Duodenal mucosa (tissue), 2 donors: ENCODE measurements around the gene PLXNA4.

ENCODE experiments used
- H3K27ac ChIP-seq: one replicate; pipeline ENCODE4 v1.7.0; 2013; ENCODE audit warnings: low read depth, low read length
- H3K27me3 ChIP-seq, 2 donors: one replicate each; pipeline ENCODE4 v1.7.0; 2013; ENCODE audit warnings: low read length in 2 of 2, control low read depth in 1 of 2; ENCODE audit not compliant: insufficient read depth in 2 of 2, control insufficient read depth in 1 of 2
- H3K36me3 ChIP-seq, 2 donors: one replicate each; pipeline ENCODE4 v1.7.0; 2013; ENCODE audit warnings: low read length in 2 of 2, control low read depth in 1 of 2; ENCODE audit not compliant: insufficient read depth in 2 of 2, control insufficient read depth in 1 of 2
- H3K4me1 ChIP-seq, 2 donors: one replicate each; pipeline ENCODE4 v1.7.0; 2013; ENCODE audit warnings: low read length in 2 of 2, control low read depth in 1 of 2; ENCODE audit not compliant: insufficient read depth in 2 of 2, control insufficient read depth in 1 of 2
- H3K4me3 ChIP-seq, 2 donors: one replicate each; pipeline ENCODE4 v1.7.0; 2013; ENCODE audit warnings: low read length in 2 of 2, low read depth in 1 of 2
- H3K9ac ChIP-seq, 2 donors: one replicate each; pipeline ENCODE4 v1.7.0; 2013; ENCODE audit warnings: low read length in 2 of 2, low read depth in 1 of 2
- H3K9me3 ChIP-seq, 2 donors: one replicate each; pipeline ENCODE4 v1.7.0; 2013; ENCODE audit warnings: low read length in 2 of 2, control low read depth in 1 of 2; ENCODE audit not compliant: control insufficient read depth in 1 of 2

Gene PLXNA4

DNA sequence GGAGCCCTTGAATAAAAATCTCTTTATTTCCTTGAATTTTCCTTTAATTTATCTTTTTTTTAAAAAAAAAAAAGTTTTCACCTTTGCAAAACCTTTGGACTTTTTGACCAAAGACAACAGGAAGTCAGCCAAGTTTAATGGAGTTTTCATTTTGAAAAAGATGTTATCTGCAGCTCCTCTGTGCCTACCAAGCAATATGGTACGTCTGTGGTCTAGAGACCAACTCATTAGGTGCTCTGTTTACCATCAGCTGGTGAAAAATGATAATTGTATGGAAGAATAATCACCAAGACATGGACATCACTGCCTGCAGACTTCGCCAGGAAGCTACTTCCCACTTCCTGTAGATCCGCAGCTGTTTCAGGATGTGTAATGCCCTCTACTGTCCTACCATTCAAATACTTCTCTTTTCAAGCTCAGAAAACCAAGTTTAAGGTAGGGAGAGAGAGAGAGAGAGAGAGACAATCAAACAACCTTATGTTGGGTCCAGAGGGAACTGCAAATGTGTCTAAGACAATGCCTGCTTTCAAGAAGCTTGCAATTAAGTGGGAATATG, 18.7 kb downstream of the PLXNA4 start:
- no peaks in the 10 kb centered on the region for H3K36me3 ChIP-seq
- no peaks in the 10 kb centered on the region for H3K4me1 ChIP-seq
- no peak overlapping the region for H3K27ac ChIP-seq
- H3K9me3 ChIP-seq, result no peaks in the 10 kb centered on the region
- no peak overlapping the region for H3K4me3 ChIP-seq
- H3K27me3 ChIP-seq, result peaks cover 0 to 3% of the 10 kb centered on the region in 2 donors
- H3K9ac ChIP-seq, result no peak overlapping the region

DNA sequence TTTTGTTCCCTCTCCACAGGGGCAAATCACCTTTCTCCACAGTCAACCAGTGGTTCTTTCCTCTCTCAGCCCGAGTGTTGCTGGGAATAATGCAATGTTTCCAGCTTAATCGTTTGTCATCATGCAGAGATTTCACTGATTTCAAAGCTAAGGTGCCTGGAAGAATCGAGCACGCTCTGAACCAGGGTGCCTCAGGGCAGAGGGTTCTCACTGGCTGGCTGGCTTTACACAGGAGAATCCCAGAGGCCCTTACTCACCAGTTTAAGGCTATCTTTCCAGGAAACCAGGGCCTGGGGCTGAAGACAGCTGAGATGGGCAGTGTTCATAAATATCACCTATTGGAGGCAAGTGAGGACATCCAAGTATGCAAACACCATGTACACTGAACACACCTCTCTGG, 21.8 kb downstream of the PLXNA4 start:
- H3K27ac ChIP-seq, result no peak overlapping the region
- no peaks in the 10 kb centered on the region for H3K4me1 ChIP-seq
- H3K9ac ChIP-seq, result no peak overlapping the region

DNA sequence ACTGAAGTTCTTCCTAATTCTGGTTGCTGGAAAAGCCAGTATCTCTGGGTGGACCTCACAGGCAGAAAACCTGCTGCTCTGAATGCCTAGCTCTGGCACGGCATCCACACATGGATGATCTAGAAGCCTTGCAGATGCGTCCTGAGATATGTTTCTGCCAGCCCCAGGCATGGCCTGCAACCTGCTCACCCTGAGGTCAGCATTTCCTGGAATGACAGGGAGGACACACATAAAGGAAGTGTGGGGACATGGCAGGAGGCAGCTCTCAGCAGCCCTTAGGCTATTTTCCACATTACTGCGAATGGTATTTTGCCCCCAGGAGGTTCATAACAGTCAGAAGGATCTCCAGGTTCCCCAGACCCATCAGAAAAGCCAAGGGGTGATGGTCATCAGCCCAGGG, 23.2 kb downstream of the PLXNA4 start:
- Histone ChIP-seq H3K4me3 (no peak overlapping the region), H3K9ac (no peak overlapping the region), H3K4me1 (no peaks in the 10 kb centered on the region), H3K36me3 (no peaks in the 10 kb centered on the region), H3K9me3 (peaks cover 7 to 9% of the 10 kb centered on the region in 2 donors), H3K27me3 (peaks cover 0 to 3% of the 10 kb centered on the region in 2 donors), H3K27ac (no peak overlapping the region)

More for the DNA sequence above, 21.8 kb downstream of the PLXNA4 start:
- peaks cover 7 to 9% of the 10 kb centered on the region in 2 donors for H3K9me3 ChIP-seq
- no peaks in the 10 kb centered on the region for H3K36me3 ChIP-seq
- H3K27me3 ChIP-seq, result peaks cover 0 to 3% of the 10 kb centered on the region in 2 donors
- no peak overlapping the region for H3K4me3 ChIP-seq

DNA sequence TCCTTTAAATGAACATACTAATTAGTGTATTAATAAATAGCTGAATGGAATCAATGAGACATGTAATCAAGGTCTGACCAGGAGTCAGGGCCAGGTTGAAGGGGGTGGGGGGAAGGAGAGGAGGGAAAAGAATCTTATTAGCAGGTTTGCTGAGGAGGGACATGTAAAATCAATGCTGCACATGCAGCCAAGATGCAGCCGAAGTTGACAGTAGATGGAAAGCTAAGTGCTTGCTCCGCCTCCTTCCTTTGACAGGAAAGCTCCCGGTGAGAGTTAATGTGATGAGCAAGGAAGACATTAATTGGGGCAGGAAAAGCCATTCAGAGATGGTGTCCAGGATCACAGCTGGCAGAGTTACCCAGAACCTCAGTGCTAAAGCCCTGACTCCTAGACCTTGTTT, 24.4 kb downstream of the PLXNA4 start:
- peaks cover 0 to 3% of the 10 kb centered on the region in 2 donors for H3K27me3 ChIP-seq
- no peak overlapping the region for H3K9ac ChIP-seq
- no peaks in the 10 kb centered on the region for H3K4me1 ChIP-seq
- no peaks in the 10 kb centered on the region for H3K36me3 ChIP-seq
- H3K4me3 ChIP-seq, result no peak overlapping the region
- H3K27ac ChIP-seq, result no peak overlapping the region
- H3K9me3 ChIP-seq, result peaks cover 7 to 9% of the 10 kb centered on the region in 2 donors

DNA sequence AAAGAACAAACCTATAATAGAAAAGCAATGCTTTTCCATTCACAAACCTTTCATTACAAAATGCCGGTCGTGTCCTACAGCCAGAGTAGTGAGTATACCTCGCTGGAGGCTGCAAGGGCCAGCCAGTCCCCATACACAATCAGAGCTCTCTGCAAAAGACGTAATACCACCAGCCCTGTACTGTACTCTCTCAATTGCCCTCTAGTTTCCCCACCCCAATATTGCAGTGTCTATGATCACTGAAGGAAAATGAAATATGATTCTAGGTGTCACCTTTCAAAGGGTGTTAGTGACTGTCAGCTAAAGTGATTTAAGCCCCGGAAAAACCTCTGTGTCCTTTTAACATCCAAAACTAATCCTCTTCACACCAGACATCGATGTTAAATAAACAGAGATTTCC, 24.8 kb downstream of the PLXNA4 start:
- Histone ChIP-seq H3K9me3 (peaks cover 7 to 9% of the 10 kb centered on the region in 2 donors), H3K4me1 (no peaks in the 10 kb centered on the region), H3K27me3 (peaks cover 0 to 3% of the 10 kb centered on the region in 2 donors), H3K4me3 (no peak overlapping the region), H3K9ac (no peak overlapping the region), H3K36me3 (no peaks in the 10 kb centered on the region), H3K27ac (no peak overlapping the region)

DNA sequence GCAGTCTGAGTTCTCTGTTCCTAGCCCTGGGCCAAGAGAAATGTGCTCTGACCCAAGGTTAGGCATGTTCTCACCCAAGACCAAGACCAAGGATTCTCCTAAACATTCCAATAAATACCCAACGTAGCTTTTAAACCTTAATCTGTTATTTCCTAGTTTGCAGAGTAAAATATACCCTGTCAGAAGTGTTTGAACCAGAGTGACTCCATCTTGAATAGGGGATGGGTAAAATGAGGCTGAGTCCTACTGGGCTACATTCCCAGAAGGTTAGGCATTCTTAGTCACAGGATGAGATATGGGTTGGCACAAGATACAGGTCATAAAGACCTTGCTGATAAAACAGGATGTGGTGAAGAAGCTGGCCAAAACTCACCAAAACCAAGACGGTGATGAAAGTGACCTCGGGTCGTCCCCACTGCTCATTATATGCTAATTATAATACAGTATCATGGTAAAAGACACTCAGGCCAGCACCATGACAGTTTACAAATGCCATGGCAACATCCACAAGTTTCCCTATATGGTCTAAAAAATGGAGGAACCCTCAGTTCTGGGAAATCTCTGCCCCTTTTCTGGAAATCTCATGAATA, 27.7 kb downstream of the PLXNA4 start:
- Histone ChIP-seq H3K27me3 (no peaks in the 10 kb centered on the region), H3K9me3 (peaks cover 7 to 9% of the 10 kb centered on the region in 2 donors), H3K4me3 (no peak overlapping the region), H3K36me3 (no peaks in the 10 kb centered on the region), H3K9ac (no peak overlapping the region), H3K27ac (no peak overlapping the region), H3K4me1 (no peaks in the 10 kb centered on the region)

DNA sequence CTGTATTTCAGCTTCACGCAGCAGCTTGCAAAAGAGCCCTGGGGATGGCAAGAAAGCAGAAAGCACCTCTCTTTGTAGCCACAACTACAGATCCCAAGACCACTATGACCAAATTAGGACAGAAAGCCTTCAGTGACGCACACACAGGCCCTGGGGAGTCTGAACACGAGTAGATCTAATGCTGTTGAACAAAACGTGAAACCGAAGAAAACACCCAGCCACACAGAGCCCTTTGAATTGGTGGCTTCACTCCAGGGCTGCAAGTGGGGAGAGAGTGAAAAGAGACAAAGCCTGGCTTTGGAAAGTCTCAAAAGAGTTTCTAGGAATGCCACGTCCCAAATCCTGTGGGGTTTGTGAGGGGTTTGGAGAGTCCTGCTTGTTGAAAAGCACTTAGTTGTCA, 28.4 kb downstream of the PLXNA4 start:
- peaks cover 7 to 11% of the 10 kb centered on the region in 2 donors for H3K9me3 ChIP-seq
- H3K27me3 ChIP-seq, result no peaks in the 10 kb centered on the region
- H3K4me1 ChIP-seq, result no peaks in the 10 kb centered on the region
- H3K36me3 ChIP-seq, result no peaks in the 10 kb centered on the region
- no peak overlapping the region for H3K9ac ChIP-seq
- H3K4me3 ChIP-seq, result no peak overlapping the region
- no peak overlapping the region for H3K27ac ChIP-seq

DNA sequence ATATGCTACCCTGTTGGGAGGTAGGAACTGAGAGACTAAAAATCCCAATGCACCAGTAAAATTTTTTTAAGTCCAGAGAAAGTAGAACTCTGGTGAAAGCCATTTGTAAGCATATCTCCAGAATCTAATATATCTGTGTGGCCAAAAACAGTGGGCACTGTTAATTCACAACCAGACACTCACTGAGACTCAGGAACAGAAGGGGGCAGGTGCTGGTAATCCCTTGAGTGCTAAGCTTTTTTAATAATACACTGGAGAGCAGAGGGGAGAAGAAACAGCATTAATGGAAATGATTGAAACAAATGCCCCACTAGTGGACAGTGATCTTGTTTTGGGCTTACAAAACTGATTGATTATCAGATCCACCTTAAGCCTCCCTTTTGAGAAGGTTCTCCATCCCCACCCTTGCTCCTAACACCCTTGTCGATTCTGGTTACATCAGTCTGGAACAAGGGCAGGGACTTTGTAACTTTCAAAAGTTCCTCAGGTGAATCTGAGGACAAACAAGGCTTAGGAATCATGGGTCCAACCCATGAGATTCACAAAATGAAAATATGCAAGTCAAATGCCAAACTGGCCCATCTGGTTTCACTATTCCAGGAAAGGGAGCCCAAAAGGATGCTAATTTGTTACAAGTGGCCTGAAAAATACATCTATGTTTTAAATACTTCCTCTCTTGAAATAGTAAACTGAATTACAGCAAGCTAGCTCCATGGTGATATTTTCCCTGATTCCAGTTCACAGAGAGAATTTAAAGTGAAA, 29.7 kb downstream of the PLXNA4 start:
- Histone ChIP-seq H3K9ac (no peak overlapping the region), H3K27ac (no peak overlapping the region), H3K27me3 (no peaks in the 10 kb centered on the region), H3K4me3 (no peak overlapping the region), H3K36me3 (no peaks in the 10 kb centered on the region), H3K4me1 (no peaks in the 10 kb centered on the region), H3K9me3 (peaks cover 7 to 10% of the 10 kb centered on the region in 2 donors)

DNA sequence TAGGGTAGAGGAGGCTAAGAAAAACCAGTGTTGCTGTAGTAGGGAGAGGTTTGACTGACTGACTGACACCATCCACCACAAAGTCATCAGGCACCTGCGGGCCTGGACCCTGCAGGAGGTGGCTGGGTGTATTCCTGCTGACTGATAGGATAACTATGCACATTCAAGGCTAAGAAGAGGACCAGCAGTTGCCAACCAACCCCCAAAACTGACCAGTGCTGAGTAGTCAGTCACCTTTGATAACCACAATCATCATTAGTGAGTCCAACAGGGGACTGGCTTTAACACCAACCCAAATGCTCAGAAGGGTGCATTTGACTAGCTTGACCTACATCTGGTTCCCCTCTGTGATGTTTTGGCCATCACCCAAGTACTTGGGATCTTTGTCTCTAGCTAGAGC, 30.5 kb downstream of the PLXNA4 start:
- H3K9ac ChIP-seq, result no peak overlapping the region
- no peak overlapping the region for H3K27ac ChIP-seq
- H3K4me3 ChIP-seq, result no peak overlapping the region
- H3K9me3 ChIP-seq, result peaks cover under 1 to 4% of the 10 kb centered on the region in 2 donors
- no peaks in the 10 kb centered on the region for H3K27me3 ChIP-seq
- no peaks in the 10 kb centered on the region for H3K36me3 ChIP-seq
- no peaks in the 10 kb centered on the region for H3K4me1 ChIP-seq

DNA sequence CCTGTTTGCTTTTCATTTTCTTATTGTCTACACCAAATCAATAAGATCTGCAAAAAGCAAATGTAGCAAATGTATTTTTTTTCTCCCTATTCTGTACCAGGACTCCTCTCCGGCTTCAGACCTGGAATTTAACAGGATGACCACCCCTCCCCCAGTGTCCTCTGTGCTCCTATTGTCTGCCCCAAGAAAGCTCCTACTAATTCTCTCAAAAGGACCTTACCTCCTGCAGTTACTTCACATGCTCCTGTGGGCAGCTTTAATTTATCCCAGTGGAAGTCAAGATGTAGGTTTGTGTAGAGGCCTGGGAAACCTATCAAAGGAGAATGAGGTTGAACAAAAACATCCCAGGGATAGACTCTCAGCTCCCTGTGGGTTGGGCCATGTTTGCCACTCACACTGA, 31.3 kb downstream of the PLXNA4 start:
- Histone ChIP-seq H3K4me3 (no peak overlapping the region), H3K4me1 (no peaks in the 10 kb centered on the region), H3K27ac (no peak overlapping the region), H3K27me3 (no peaks in the 10 kb centered on the region), H3K36me3 (no peaks in the 10 kb centered on the region), H3K9ac (no peak overlapping the region), H3K9me3 (peaks cover 0 to 3% of the 10 kb centered on the region in 2 donors)
